HUES64 (cell line): ENCODE data around the gene PDPR.
"Not testable (repeated sequence)": the region's sequence is repeated elsewhere in the genome, so short reads cannot be mapped to it uniquely, and the experiment has no call there.

Experiments
- H3K27ac ChIP-seq: 2 replicates; pipeline ENCODE4 v1.7.0; 2013; ENCODE audit warnings: low read depth, low read length, inconsistent platforms
- H3K27me3 ChIP-seq: 2 replicates; pipeline ENCODE4 v1.6.1; 2013; ENCODE audit warnings: mild to moderate bottlenecking, low read length; ENCODE audit not compliant: insufficient read depth
- H3K36me3 ChIP-seq: 2 replicates; pipeline ENCODE4 v1.6.1; 2013; ENCODE audit warnings: mild to moderate bottlenecking, low read length; ENCODE audit not compliant: insufficient read depth
- H3K4me1 ChIP-seq: 2 replicates; pipeline ENCODE4 v1.6.1; 2013; ENCODE audit warnings: mild to moderate bottlenecking, low read length, moderate library complexity; ENCODE audit not compliant: insufficient read depth
- H3K4me3 ChIP-seq: 2 replicates; pipeline ENCODE4 v1.5.1; 2013; ENCODE audit warnings: mild to moderate bottlenecking, low read length, moderate library complexity
- H3K9ac ChIP-seq: 2 replicates; pipeline ENCODE4 v1.6.1; 2013; ENCODE audit warnings: mild to moderate bottlenecking, low read depth, low read length
- H3K9me3 ChIP-seq: 2 replicates; pipeline ENCODE4 v1.6.1; 2013; ENCODE audit warnings: low read depth, low read length; ENCODE audit not compliant: insufficient read depth
- WGBS: fragments of 150-250, 120-280 bp; methylation state at CpG from one replicate; pipeline ENCODE4 v1.1.7; 2013; ENCODE audit warnings: missing lambda C conversion rate; 5-methylcytosine and 5-hydroxymethylcytosine counted together

PDPR gene

DNA sequence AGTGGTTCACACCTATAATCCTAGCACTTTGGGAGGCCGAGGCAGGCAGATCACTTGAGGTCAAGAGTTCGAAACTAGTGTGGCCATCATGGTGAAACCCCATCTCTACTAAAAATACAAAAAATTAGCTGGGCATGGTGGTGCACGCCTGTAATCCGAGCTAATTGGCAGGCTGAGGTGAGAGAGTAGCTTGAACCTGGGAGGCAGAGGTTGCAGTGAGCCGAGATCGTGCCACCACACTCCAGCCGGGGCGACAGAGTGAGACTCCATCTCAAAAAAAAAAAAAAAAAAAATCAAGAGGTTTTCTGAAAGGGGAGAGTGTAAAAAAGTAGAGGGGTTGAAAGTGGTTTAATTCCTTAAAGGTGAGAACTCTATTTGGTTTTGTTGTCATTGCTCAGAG is 21.7 kb downstream of the PDPR start:
- H3K9ac ChIP-seq, H3K4me3 ChIP-seq, H3K27ac ChIP-seq, H3K9me3 ChIP-seq, H3K4me1 ChIP-seq, H3K27me3 ChIP-seq: not testable (repeated sequence)
- 92% methylated on average over 8 of the region's 8 CpGs for WGBS
- peaks cover 83% of the 10 kb centered on the region for H3K36me3 ChIP-seq

- H3K4me3 ChIP-seq, H3K27me3 ChIP-seq, H3K9ac ChIP-seq, H3K27ac ChIP-seq, H3K4me1 ChIP-seq, H3K9me3 ChIP-seq: not testable (repeated sequence)
- WGBS: 96% methylated on average over 2 of the region's 2 CpGs
- peaks cover 86% of the 10 kb centered on the region for H3K36me3 ChIP-seq
Observed at GRCh38 chr16:70136595-70136994, 22.5 kb downstream of the PDPR start.

- WGBS: 98% methylated on average over 8 of the region's 10 CpGs
- not testable (repeated sequence) for H3K9ac ChIP-seq, H3K9me3 ChIP-seq, H3K27me3 ChIP-seq, H3K4me3 ChIP-seq, H3K4me1 ChIP-seq, H3K27ac ChIP-seq
- H3K36me3 ChIP-seq: peaks cover 68% of the 10 kb centered on the region
Observed at GRCh38 chr16:70142739-70143138, 28.6 kb downstream of the PDPR start.

DNA sequence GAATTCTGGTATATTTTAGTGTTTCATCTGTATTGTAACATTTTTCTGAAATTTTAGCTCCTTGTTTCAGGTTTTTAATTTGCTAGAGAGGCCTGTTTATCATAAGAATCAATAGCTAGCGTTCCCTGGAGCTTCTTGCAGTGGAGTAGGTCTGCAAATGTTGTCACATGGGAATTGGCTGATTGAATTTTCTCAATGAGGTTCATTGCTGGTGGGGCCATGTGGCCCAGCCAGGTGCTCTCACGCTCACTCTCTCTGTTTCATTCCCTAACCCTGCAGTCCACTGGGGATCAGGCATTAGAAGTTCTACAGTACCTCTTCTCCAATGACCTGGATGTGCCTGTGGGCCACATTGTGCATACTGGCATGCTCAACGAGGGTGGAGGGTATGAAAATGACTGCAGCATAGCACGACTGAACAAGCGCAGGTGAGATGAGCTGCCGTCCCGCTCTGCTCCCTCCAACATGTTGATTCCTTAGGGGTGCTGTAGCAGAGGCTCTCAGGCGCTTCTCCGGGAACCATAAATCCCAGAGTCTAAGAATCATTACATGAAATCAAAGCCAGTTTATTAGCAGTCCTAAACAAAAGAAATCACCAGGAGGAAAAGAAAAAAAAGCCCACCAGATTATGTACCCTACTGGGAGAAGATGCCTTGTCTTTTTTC is 29.2 kb downstream of the PDPR start:
- H3K9ac ChIP-seq, H3K4me3 ChIP-seq, H3K4me1 ChIP-seq, H3K27me3 ChIP-seq, H3K9me3 ChIP-seq, H3K27ac ChIP-seq: not testable (repeated sequence)
- 83% methylated on average over 8 of the region's 9 CpGs for WGBS
- peaks cover 70% of the 10 kb centered on the region for H3K36me3 ChIP-seq

DNA sequence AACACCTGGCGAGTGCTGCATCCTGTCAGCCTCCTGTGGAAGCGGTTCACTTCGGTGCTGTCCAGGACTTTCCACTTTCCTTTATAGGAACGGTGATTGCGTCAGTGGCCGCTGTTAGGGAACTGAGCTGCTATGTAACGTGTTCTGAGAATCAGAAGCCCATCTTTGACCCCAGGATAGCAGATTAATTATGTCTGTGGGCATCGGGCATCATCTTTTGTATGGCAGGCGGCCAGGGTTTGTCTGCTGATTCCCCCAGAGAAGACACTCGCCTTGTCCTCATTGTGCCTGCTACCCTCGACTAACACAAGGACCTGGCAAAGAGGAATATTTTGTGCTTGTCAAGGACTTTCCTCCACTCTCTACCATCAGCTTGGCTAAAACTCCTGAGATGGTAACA is 33.7 kb downstream of the PDPR start:
- H3K27ac ChIP-seq, H3K9ac ChIP-seq, H3K9me3 ChIP-seq, H3K27me3 ChIP-seq, H3K4me1 ChIP-seq, H3K4me3 ChIP-seq: not testable (repeated sequence)
- WGBS: 93% methylated on average over 10 of the region's 11 CpGs
- H3K36me3 ChIP-seq: peaks cover 75% of the 10 kb centered on the region

DNA sequence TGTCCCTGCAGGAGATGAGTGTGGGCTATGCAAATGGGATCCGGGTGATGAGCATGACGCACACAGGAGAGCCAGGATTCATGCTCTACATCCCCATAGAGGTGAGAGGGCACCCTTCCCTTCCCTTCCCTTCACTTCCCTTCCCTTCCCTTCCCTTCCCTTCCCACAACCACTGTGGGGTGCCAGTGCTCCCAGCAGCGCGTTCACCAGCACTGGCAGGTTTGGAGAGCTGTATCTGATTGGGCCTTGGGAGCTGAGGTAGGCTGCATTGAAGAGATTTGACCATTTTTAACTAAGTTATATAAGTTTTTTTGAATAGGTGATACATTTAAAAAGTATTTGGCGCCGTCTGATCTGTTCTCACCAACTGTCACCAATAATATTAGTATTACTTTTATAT is 34.3 kb downstream of the PDPR start:
- H3K9ac ChIP-seq, H3K9me3 ChIP-seq, H3K4me1 ChIP-seq, H3K27me3 ChIP-seq, H3K27ac ChIP-seq, H3K4me3 ChIP-seq: not testable (repeated sequence)
- WGBS: 91% methylated on average over 4 of the region's 6 CpGs
- H3K36me3 ChIP-seq: peaks cover 75% of the 10 kb centered on the region

DNA sequence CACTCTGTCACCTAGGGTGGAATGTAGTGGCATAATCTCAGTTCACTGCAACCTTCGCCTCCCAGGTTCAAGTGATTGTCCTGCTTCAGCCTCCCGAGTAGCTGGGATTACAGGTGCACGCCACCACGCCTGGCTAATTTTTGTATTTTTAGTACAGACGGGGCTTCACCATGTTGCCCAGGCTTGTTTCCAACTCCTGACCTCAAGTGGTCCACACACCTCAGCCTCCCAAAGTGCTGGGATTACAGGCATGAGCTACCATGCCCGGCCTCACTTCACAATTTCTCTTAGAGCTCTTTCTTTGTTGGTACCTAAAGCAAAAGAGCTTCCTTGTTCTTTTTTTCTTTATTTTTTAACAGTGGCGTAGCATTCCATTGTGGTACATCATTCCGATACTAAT is 35.2 kb downstream of the PDPR start:
- 96% methylated on average over 8 of the region's 8 CpGs for WGBS
- H3K4me1 ChIP-seq, H3K27ac ChIP-seq, H3K9ac ChIP-seq, H3K27me3 ChIP-seq, H3K4me3 ChIP-seq, H3K9me3 ChIP-seq: not testable (repeated sequence)
- H3K36me3 ChIP-seq: peaks cover 76% of the 10 kb centered on the region

DNA sequence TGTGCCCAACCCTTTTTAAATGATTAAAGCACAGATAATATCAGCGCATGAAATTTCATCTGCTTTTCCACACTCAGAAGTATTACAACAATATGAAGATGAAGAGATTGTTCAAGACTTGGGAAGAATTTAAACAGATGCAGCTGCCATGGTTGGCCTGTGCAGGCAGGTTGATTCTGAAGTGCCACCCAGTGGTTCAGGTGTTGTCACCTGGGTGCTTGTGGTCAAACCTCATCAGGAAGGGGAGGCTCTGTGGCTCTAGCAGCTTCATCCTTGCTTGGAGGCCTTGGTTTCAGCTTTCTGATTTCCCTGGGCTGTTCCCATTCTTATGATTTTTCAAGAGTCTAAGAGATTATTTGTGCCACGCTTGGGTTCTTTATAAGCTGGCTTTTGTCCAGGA is 37.3 kb downstream of the PDPR start:
- Histone ChIP-seq H3K36me3 (peaks cover 81% of the 10 kb centered on the region), H3K4me3 (no peak overlapping the region), H3K27me3 (no peaks in the 10 kb centered on the region), H3K27ac (no peak overlapping the region), H3K9ac (no peak overlapping the region), H3K9me3 (no peaks in the 10 kb centered on the region), H3K4me1 (no peaks in the 10 kb centered on the region)
- WGBS: 94% methylated on average over 2 of the region's 2 CpGs

- Histone ChIP-seq H3K27ac (no peak overlapping the region), H3K9me3 (no peaks in the 10 kb centered on the region), H3K4me1 (no peaks in the 10 kb centered on the region), H3K4me3 (no peak overlapping the region), H3K36me3 (peaks cover 88% of the 10 kb centered on the region), H3K9ac (no peak overlapping the region), H3K27me3 (no peaks in the 10 kb centered on the region)
- 92% methylated on average over 17 of the region's 17 CpGs for WGBS
Observed at GRCh38 chr16:70151941-70152509, 37.9 kb downstream of the PDPR start.

DNA sequence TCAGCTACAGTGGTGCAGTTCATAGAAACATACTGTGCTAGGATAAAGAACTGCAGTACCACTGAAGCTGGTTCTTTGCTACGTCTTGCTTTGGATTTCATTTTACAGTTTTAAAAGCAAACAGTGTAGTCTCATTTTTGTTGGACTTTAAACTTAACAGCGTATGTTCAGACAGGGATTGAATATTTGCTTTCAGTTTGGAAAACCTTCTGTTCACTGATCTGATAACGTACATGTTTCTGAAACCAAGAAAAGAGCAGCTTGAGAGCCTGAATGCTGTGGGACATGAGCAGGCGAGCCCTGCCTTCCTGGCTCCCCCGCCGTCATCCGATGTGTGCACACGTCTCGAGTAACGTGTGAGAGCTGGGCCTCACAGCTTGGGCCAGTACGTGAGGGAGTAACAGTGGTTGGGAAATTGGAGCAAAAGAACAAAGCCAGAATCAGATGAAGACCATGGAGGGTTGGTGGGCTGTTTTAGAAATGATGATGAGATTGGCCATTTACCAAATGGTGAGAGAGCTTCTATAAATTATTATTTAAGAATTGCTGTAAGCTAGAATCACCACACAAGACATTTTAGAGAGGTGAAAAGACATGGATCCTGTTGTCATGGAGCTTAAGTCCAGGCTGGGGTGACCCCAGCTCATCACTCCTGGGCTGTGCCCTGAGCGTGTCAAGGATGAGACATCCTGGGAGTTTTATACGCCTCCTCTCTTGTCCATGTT is 38.6 kb downstream of the PDPR start:
- peaks cover 92% of the 10 kb centered on the region for H3K36me3 ChIP-seq
- H3K4me1 ChIP-seq: no peaks in the 10 kb centered on the region
- no peak overlapping the region for H3K4me3 ChIP-seq
- no peaks in the 10 kb centered on the region for H3K27me3 ChIP-seq
- 95% methylated on average over 13 of the region's 13 CpGs for WGBS
- H3K9ac ChIP-seq: no peak overlapping the region
- no peaks in the 10 kb centered on the region for H3K9me3 ChIP-seq
- H3K27ac ChIP-seq: no peak overlapping the region

DNA sequence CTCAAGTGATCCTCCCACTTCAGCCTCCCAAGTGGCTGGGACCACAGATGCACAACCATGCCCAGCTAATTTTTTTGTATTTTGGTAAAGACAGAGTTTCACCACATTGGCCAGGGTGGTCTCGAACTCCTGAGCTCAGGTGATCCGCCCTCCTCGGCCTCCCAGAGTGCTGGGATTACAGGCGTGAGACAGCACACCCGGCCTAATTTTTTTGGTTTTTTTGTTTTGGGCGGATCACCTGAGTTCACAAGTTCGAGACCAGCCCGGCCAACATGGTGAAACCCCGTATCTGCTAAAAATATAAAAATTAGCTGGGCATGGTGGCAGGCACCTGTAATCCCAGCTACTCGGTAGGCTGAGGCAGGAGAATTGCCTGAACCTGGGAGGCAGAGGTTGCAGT is 40.6 kb downstream of the PDPR start:
- H3K36me3 ChIP-seq: peaks cover 94% of the 10 kb centered on the region
- H3K27ac ChIP-seq, H3K9ac ChIP-seq, H3K9me3 ChIP-seq, H3K4me1 ChIP-seq, H3K4me3 ChIP-seq, H3K27me3 ChIP-seq: not testable (repeated sequence)
- WGBS: 96% methylated on average over 10 of the region's 10 CpGs
